Natural killer cell (primary cell): ENCODE results near the gene RPL29. TPM values are rescaled to one million over a fixed set of nuclear protein-coding genes. Genes with fewer than 3 reads are reported as not detected.

Experiments used
- ATAC-seq, 3 donors: fragments of 150-1000 bp in 2 of 3; fragments of 200-7000 bp in 1 of 3; cut with Tn5 transposase; 1 replicate in 1 of 3; 2 replicates in 2 of 3; pipeline ENCODE4 v1.10.0; 2021; ENCODE audit warnings: mild to moderate bottlenecking in 2 of 3, moderate library complexity in 2 of 3
- DNase-seq, 2 donors: peaks; one replicate each; pipeline versions ENCODE4 v3.0.0 to v3.0.0-alpha.2; 2013 to 2021; ENCODE audit warnings: mixed read lengths in 1 of 2
- H3K27ac ChIP-seq: one replicate; pipeline ENCODE4 v1.5.1; 2013; ENCODE audit warnings: mild to moderate bottlenecking, low read length
- H3K27me3 ChIP-seq: one replicate; pipeline ENCODE4 v1.6.1; 2013; ENCODE audit warnings: low read length; ENCODE audit not compliant: control insufficient read depth, insufficient read depth
- H3K36me3 ChIP-seq: one replicate; pipeline ENCODE4 v1.6.1; 2013; ENCODE audit warnings: low read length; ENCODE audit not compliant: control insufficient read depth, insufficient read depth
- H3K4me1 ChIP-seq: one replicate; pipeline ENCODE4 v1.6.1; 2013; ENCODE audit warnings: low read length; ENCODE audit not compliant: control insufficient read depth, insufficient read depth
- H3K4me3 ChIP-seq: one replicate; pipeline ENCODE4 v1.5.1; 2013; ENCODE audit warnings: low read length
- H3K9me3 ChIP-seq: one replicate; pipeline ENCODE4 v1.6.1; 2013; ENCODE audit warnings: low read length; ENCODE audit not compliant: control insufficient read depth, insufficient read depth
- H3K27ac Mint-ChIP-seq, 2 donors: one replicate each; pipeline ENCODE4 v1.8.0; 2022; ENCODE audit warnings: mild to moderate bottlenecking in 2 of 2, mixed read lengths in 2 of 2, moderate library complexity in 1 of 2
- H3K27me3 Mint-ChIP-seq, 2 donors: one replicate each; pipeline ENCODE4 v1.8.0; 2022; ENCODE audit warnings: low read depth in 2 of 2, mixed read lengths in 2 of 2
- H3K36me3 Mint-ChIP-seq: one replicate; pipeline ENCODE4 v1.8.0; 2022; ENCODE audit warnings: mixed read lengths
- H3K4me1 Mint-ChIP-seq, 2 donors: one replicate each; pipeline ENCODE4 v1.8.0; 2022; ENCODE audit warnings: mixed read lengths in 2 of 2
- H3K4me3 Mint-ChIP-seq: one replicate; pipeline ENCODE4 v1.8.0; 2022; ENCODE audit warnings: mild to moderate bottlenecking, moderate library complexity, mixed read lengths
- H3K9me3 Mint-ChIP-seq, 2 donors: one replicate each; pipeline ENCODE4 v1.8.0; 2022; ENCODE audit warnings: mixed read lengths in 2 of 2
- WGBS: methylation state at CpG from one replicate; pipeline ENCODE4 v1.1.7; 2013; ENCODE audit warnings: missing lambda C conversion rate; ENCODE audit not compliant: insufficient coverage; 5-methylcytosine and 5-hydroxymethylcytosine counted together
- intact Hi-C: fragments of 100-400 bp; cut with micrococcal nuclease; formaldehyde crosslinking; loops from one replicate; pipeline ENCODE4 v1.14.2; 2022
- total RNA-seq, 4 donors: library from RNA; stranded (reverse); fragments of 120-200 nt in 1 of 4; gene quantifications; one replicate each; pipeline versions ENCODE4 v1.2.3 to v1.2.4, GENCODE V29; 2013 to 2022
- TF ChIP-seq, protein P1 (sequence below): fragments of 200-600 bp; IDR thresholded peaks from one replicate; pipeline ENCODE4 v1.8.0; 2022; ENCODE audit warnings: antibody characterized with exemption

The RPL29 gene
- total RNA-seq, 3 donors from 2014 or later (not counting 1 experiment from before 2014, with no cell fraction given), result 486 to 819 (median 797) TPM

DNA sequence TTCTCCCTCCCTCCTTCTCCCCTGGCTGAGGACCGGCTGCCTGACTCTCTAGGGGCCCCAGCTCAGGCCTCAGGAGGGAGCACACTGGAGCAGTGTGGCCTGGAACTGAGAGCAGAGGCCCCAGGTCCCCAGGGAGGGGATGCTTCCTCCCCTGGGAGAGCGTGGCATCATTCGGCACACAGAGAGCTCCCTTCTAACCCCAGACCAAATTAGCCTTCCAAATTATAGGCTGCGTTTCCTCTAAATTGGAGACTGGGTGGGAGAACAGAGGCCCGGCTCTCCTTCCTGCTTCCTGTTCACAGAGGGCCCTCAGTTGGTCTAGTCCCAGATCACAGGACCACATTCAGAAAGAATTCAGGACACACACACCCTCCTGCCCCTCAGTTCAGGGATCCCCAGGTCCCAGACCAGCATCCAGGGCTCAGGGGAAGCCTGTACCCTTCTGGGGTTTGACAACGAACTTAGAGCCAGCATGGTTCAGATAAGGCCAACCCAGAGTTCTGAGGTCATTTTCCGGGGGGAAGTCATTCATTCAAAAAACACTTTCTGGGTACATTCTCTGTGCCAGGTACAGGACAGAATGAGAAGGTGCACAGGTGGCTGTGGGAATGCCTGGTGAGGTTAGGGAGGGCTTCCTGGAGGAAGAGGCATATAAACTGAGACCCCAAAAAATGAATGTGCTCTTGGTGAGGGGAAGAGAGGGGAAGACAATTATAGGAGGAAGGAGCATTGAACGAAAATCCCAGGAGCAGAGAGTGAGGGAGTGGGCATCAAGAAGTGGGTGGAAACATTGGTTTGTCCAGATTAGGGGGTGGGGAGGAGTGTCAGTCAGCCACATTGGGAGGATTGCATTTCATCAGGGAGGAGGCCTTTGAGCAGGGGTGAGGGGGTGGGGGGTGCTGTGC is 28.4 kb upstream of the RPL29 start:
- Mint-ChIP-seq H3K27me3 (peaks cover 0 to 3% of the 10 kb centered on the region in 2 donors), H3K27ac (no peak overlapping the region), H3K9me3 (no peaks in the 10 kb centered on the region), H3K4me1 (peaks cover 0 to 4% of the 10 kb centered on the region in 2 donors), H3K4me3 (no peak overlapping the region), H3K36me3 (no peaks in the 10 kb centered on the region)
- Histone ChIP-seq H3K9me3 (no peaks in the 10 kb centered on the region), H3K4me3 (no peak overlapping the region), H3K36me3 (no peaks in the 10 kb centered on the region), H3K27me3 (no peaks in the 10 kb centered on the region), H3K27ac (no peak overlapping the region), H3K4me1 (peaks cover 10% of the 10 kb centered on the region)
- DNase-seq (no peak), ATAC-seq (no peak)
- 73% methylated on average over 7 of the region's 8 CpGs for WGBS
- TF ChIP-seq, protein P1, sequence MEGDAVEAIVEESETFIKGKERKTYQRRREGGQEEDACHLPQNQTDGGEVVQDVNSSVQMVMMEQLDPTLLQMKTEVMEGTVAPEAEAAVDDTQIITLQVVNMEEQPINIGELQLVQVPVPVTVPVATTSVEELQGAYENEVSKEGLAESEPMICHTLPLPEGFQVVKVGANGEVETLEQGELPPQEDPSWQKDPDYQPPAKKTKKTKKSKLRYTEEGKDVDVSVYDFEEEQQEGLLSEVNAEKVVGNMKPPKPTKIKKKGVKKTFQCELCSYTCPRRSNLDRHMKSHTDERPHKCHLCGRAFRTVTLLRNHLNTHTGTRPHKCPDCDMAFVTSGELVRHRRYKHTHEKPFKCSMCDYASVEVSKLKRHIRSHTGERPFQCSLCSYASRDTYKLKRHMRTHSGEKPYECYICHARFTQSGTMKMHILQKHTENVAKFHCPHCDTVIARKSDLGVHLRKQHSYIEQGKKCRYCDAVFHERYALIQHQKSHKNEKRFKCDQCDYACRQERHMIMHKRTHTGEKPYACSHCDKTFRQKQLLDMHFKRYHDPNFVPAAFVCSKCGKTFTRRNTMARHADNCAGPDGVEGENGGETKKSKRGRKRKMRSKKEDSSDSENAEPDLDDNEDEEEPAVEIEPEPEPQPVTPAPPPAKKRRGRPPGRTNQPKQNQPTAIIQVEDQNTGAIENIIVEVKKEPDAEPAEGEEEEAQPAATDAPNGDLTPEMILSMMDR, result no peak
- intact Hi-C loops, result no loop called here

DNA sequence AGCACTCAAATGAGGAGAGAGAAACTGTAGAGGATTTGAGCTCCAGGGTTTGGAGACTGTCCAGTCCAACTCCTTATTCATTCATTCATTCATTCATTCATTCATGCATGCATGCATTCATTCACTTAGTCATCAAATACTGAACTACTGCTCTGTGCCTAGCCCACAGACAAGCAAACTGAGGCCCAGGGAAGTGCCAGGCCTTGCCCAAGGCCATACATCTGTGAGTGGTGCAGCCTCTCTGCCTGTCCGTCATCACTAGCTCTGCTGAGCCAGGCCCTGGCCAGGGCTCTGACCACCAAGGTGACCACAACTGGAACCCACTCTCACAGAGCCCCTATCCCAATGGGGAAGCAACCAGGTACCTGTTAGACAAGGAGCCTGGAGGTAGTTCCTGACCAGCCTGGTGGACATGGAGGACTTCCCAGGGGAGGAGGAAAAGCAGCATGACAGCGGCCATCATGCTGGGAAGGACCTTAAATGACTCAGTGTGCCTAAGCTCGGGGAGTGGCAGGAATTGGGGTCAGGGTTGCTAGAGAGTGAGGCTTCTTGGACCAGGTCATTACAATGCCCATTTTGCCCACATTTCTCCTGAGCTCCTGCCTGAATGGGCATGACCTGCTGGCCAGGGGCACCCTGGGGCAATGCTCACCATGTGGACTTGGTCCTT is 27.5 kb upstream of the RPL29 start:
- Mint-ChIP-seq H3K36me3 (no peaks in the 10 kb centered on the region), H3K4me1 (peaks cover 0 to 5% of the 10 kb centered on the region in 2 donors), H3K4me3 (no peak overlapping the region), H3K27ac (no peak overlapping the region), H3K27me3 (peaks cover 0 to 3% of the 10 kb centered on the region in 2 donors), H3K9me3 (no peaks in the 10 kb centered on the region)
- intact Hi-C loops, result no loop called here
- TF ChIP-seq, protein P1, result no peak
- DNase-seq (no peak), ATAC-seq (no peak)
- Histone ChIP-seq H3K9me3 (no peaks in the 10 kb centered on the region), H3K27ac (no peak overlapping the region), H3K36me3 (no peaks in the 10 kb centered on the region), H3K27me3 (no peaks in the 10 kb centered on the region), H3K4me1 (peaks cover 15% of the 10 kb centered on the region), H3K4me3 (no peak overlapping the region)
- 93% methylated on average over 3 of the region's 3 CpGs for WGBS

DNA sequence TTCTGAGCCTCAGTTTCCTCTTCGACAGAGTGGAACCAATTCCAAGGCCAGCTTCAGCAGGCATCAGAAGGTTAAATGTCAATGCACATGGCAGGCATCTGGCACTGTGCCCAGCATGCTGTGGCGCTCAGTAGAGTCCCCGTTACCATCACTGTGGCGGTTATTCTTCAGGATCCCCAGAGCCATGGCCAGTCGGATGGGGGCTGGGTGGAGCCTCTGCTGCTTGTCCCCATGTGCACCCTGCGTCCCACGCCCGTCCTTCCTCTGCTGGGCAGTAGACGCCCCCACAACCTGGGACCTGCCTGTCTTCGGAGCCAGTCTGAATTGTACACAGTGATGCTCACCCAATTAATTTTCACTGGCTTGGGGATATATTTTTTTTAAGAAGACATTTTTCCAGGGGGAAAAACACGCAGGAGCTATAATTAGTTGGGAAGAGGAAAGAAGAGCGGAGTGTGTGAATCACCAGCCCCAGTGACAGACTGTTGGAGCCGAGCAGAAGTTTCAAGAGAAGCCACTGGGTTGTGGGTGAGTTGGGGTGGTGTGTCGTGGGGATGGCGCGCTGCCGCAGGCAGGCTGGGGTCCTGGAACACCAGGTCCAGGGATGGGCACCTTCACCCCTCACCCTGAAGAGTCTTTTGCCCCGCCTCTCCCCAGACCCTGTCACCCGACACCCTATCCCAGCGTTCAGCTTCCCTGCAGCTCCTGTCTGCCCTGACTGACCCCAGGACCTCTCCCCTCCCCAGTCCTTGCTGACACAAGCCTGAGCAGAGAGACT is 26.8 kb upstream of the RPL29 start:
- peaks cover 0 to 5% of the 10 kb centered on the region in 2 donors for H3K4me1 Mint-ChIP-seq
- Histone ChIP-seq H3K27ac (no peak overlapping the region), H3K27me3 (no peaks in the 10 kb centered on the region), H3K36me3 (no peaks in the 10 kb centered on the region), H3K4me3 (no peak overlapping the region), H3K9me3 (no peaks in the 10 kb centered on the region), H3K4me1 (peaks cover 15% of the 10 kb centered on the region)
- no peak for DNase-seq
- intact Hi-C loops, result no loop called here
- H3K27ac Mint-ChIP-seq, result no peak overlapping the region
- WGBS, result 90% methylated on average over 20 of the region's 20 CpGs
- no peaks in the 10 kb centered on the region for H3K36me3 Mint-ChIP-seq
- H3K4me3 Mint-ChIP-seq, result no peak overlapping the region
- H3K9me3 Mint-ChIP-seq, result no peaks in the 10 kb centered on the region
- TF ChIP-seq, protein P1, result no peak
- H3K27me3 Mint-ChIP-seq, result peaks cover 0 to 3% of the 10 kb centered on the region in 2 donors
- ATAC-seq, result no peak
